ENCODE results near the gene IL36A.

The IL36A gene

GRCh38 chr2:113025737-113026136 is 20.5 kb downstream of the IL36A start:
- no peaks in the 10 kb centered on the region for H3K27me3 ChIP-seq (ENCODE audit: insufficient read depth, low read depth)
- no peak overlapping the region for H3K9ac ChIP-seq
- H3K27ac ChIP-seq = no peak overlapping the region
- no peak overlapping the region for H2AFZ ChIP-seq (ENCODE audit: low read depth)
- no peak overlapping the region for H3K4me3 ChIP-seq (IDR thresholded peaks at IDR 0.05; ENCODE audit: insufficient read depth, low read depth, low read length)
- H4K20me1 ChIP-seq (ENCODE audit: insufficient read depth) = no peaks in the 10 kb centered on the region
- H3K36me3 ChIP-seq (ENCODE audit: insufficient read depth) = no peaks in the 10 kb centered on the region
- no peaks in the 10 kb centered on the region for H3K4me1 ChIP-seq (ENCODE audit: low read depth, poor library complexity, severe bottlenecking)
- no peaks in the 10 kb centered on the region for H3K79me2 ChIP-seq (ENCODE audit: insufficient read depth, low read depth)
- no peak for TF ChIP-seq CTCF (conservative IDR thresholded peaks at IDR 0.05; ENCODE audit: low read depth, low read length)
- H3K4me2 ChIP-seq = no peak overlapping the region

- no peak for TF ChIP-seq CTCF (conservative IDR thresholded peaks at IDR 0.05; ENCODE audit: low read depth, low read length)
- H3K4me3 ChIP-seq (IDR thresholded peaks at IDR 0.05; ENCODE audit: insufficient read depth, low read depth, low read length) = no peak overlapping the region
- H3K27me3 ChIP-seq (ENCODE audit: insufficient read depth, low read depth) = no peaks in the 10 kb centered on the region
- no peak overlapping the region for H2AFZ ChIP-seq (ENCODE audit: low read depth)
- no peak overlapping the region for H3K9ac ChIP-seq
- no peaks in the 10 kb centered on the region for H3K36me3 ChIP-seq (ENCODE audit: insufficient read depth)
- H3K4me1 ChIP-seq (ENCODE audit: low read depth, poor library complexity, severe bottlenecking) = no peaks in the 10 kb centered on the region
- no peaks in the 10 kb centered on the region for H3K79me2 ChIP-seq (ENCODE audit: insufficient read depth, low read depth)
- no peak overlapping the region for H3K27ac ChIP-seq
- no peak overlapping the region for H3K4me2 ChIP-seq
- no peaks in the 10 kb centered on the region for H4K20me1 ChIP-seq (ENCODE audit: insufficient read depth)
These were observed 22.4 kb downstream of the IL36A start for GRCh38 chr2:113027691-113028090.

GRCh38 chr2:113028112-113028511 is 22.9 kb downstream of the IL36A start:
- no peaks in the 10 kb centered on the region for H3K79me2 ChIP-seq (ENCODE audit: insufficient read depth, low read depth)
- H3K4me3 ChIP-seq (IDR thresholded peaks at IDR 0.05; ENCODE audit: insufficient read depth, low read depth, low read length) = no peak overlapping the region
- H3K4me1 ChIP-seq (ENCODE audit: low read depth, poor library complexity, severe bottlenecking) = no peaks in the 10 kb centered on the region
- H3K27me3 ChIP-seq (ENCODE audit: insufficient read depth, low read depth) = no peaks in the 10 kb centered on the region
- H3K9ac ChIP-seq = no peak overlapping the region
- no peak overlapping the region for H2AFZ ChIP-seq (ENCODE audit: low read depth)
- no peak for TF ChIP-seq CTCF (conservative IDR thresholded peaks at IDR 0.05; ENCODE audit: low read depth, low read length)
- no peaks in the 10 kb centered on the region for H3K36me3 ChIP-seq (ENCODE audit: insufficient read depth)
- H4K20me1 ChIP-seq (ENCODE audit: insufficient read depth) = no peaks in the 10 kb centered on the region
- no peak overlapping the region for H3K27ac ChIP-seq
- H3K4me2 ChIP-seq = no peak overlapping the region

- Histone ChIP-seq H3K9ac (no peak overlapping the region), H3K4me2 (no peak overlapping the region), H3K36me3 (ENCODE audit: insufficient read depth) (no peaks in the 10 kb centered on the region), H3K27ac (no peak overlapping the region), H3K27me3 (ENCODE audit: insufficient read depth, low read depth) (no peaks in the 10 kb centered on the region), H3K79me2 (ENCODE audit: insufficient read depth, low read depth) (no peaks in the 10 kb centered on the region), H3K4me3 (IDR thresholded peaks at IDR 0.05; ENCODE audit: insufficient read depth, low read depth, low read length) (no peak overlapping the region), H2AFZ (ENCODE audit: low read depth) (no peak overlapping the region), H3K4me1 (ENCODE audit: low read depth, poor library complexity, severe bottlenecking) (no peaks in the 10 kb centered on the region), H4K20me1 (ENCODE audit: insufficient read depth) (no peaks in the 10 kb centered on the region)
- no peak for TF ChIP-seq CTCF (conservative IDR thresholded peaks at IDR 0.05; ENCODE audit: low read depth, low read length)
These were observed 27.5 kb downstream of the IL36A start for GRCh38 chr2:113032737-113033136.

GRCh38 chr2:113034016-113034415 is 28.8 kb downstream of the IL36A start:
- Histone ChIP-seq H3K9ac (no peak overlapping the region), H3K4me2 (no peak overlapping the region), H3K79me2 (ENCODE audit: insufficient read depth, low read depth) (no peaks in the 10 kb centered on the region), H3K4me3 (IDR thresholded peaks at IDR 0.05; ENCODE audit: insufficient read depth, low read depth, low read length) (no peak overlapping the region), H4K20me1 (ENCODE audit: insufficient read depth) (no peaks in the 10 kb centered on the region), H3K4me1 (ENCODE audit: low read depth, poor library complexity, severe bottlenecking) (no peaks in the 10 kb centered on the region), H3K27me3 (ENCODE audit: insufficient read depth, low read depth) (no peaks in the 10 kb centered on the region), H3K36me3 (ENCODE audit: insufficient read depth) (no peaks in the 10 kb centered on the region), H2AFZ (ENCODE audit: low read depth) (no peak overlapping the region), H3K27ac (no peak overlapping the region)
- no peak for TF ChIP-seq CTCF (conservative IDR thresholded peaks at IDR 0.05; ENCODE audit: low read depth, low read length)

Measured in KMS-11 (cell line).